Omental fat pad (tissue), 4 donors: ENCODE measurements around the gene MRAS. TPM values are rescaled to one million over a fixed set of nuclear protein-coding genes. Genes with fewer than 3 reads are reported as not detected.

Experiments used
- ATAC-seq: fragments of 150-250 bp; one replicate; pipeline ENCODE4 v1.9.1; 2016; ENCODE audit warnings: mild to moderate bottlenecking, moderate library complexity; ENCODE audit not compliant: low FRiP score
- DNase-seq: peaks from one replicate; pipeline ENCODE4 v3.0.0-alpha.2; 2019; ENCODE audit warnings: low spot score
- total RNA-seq, 4 donors: library from RNA; depleted of rRNA; stranded (reverse); fragments of >200 nt; gene quantifications; one replicate each; pipeline ENCODE4 v1.1.0, GENCODE V29; 2016
- TF ChIP-seq, protein P1 (sequence below), 3 donors: fragments of 450-650 bp; IDR thresholded peaks; one replicate each; pipeline ENCODE4 v1.5.1; 2016 to 2017; ENCODE audit warnings: antibody characterized with exemption in 3 of 3, mild to moderate bottlenecking in 3 of 3, moderate library complexity in 2 of 3

The MRAS gene
- total RNA-seq, 4 donors from 2014 or later: 63.1 to 210 (median 106) TPM

DNA sequence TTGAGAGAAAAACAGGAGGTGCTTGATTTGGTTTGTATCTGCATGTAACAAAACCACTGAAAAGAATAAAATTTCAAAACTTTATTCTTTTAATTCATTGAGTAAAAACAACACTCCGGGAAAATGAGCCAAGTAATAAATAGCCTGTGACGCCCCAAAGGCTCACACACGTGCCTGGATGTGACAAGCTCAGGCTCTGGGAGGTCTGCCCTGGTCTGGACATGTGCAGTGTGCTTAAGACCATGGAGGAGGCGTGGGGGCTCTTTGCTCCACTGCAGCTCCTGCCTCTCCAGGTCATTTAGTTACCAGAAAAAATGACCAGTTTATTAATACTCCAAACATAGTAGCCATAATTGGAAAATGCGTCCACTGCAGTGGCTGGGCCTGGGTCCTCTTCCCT, 10.1 kb upstream of the MRAS start:
- no peak for DNase-seq
- no peak for ATAC-seq
- TF ChIP-seq, protein P1, sequence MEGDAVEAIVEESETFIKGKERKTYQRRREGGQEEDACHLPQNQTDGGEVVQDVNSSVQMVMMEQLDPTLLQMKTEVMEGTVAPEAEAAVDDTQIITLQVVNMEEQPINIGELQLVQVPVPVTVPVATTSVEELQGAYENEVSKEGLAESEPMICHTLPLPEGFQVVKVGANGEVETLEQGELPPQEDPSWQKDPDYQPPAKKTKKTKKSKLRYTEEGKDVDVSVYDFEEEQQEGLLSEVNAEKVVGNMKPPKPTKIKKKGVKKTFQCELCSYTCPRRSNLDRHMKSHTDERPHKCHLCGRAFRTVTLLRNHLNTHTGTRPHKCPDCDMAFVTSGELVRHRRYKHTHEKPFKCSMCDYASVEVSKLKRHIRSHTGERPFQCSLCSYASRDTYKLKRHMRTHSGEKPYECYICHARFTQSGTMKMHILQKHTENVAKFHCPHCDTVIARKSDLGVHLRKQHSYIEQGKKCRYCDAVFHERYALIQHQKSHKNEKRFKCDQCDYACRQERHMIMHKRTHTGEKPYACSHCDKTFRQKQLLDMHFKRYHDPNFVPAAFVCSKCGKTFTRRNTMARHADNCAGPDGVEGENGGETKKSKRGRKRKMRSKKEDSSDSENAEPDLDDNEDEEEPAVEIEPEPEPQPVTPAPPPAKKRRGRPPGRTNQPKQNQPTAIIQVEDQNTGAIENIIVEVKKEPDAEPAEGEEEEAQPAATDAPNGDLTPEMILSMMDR (IDR thresholded peaks at IDR 0.05): no peak

DNA sequence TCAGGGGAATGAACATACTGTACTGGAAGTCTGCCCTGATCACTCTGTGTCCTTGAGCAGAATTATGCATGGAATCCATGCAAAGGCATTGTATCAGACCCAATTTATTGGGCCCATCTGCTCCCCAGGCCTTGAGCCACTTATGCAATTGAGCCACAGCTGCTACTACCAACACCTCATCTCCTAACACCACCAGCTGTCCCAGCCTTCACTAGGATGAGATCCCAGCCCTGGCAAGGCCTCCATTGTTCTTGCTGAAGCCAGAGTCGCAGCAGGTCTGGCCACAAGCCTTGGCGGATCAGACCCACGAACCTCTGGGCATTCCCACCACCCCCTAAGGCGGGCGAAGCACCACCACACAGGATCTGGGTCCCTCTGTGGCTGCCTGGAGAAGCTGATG, 9.6 kb upstream of the MRAS start:
- TF ChIP-seq, protein P1 (IDR thresholded peaks at IDR 0.05): no peak
- no peak for DNase-seq
- ATAC-seq: no peak

DNA sequence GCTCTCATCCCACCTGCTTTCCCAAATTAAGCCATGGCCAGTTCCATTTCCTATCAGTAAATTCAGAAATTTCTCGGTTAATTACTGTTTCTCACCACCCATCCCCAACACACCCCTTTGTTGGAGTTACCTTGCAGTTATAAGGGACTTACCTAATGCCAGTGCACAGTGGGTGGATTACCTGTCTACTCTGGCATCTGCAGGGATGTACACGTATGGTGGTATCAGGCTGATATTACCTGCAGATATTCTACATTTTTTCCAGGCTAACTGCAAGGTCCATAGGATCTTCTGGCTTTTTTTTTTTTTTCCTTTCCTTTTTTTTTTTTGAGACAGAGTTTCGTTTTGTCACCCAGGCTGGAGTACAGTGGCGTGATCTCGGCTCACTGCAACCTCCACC, 7.9 kb upstream of the MRAS start:
- ATAC-seq (no peak), DNase-seq (no peak)
- TF ChIP-seq, protein P1 (IDR thresholded peaks at IDR 0.05): no peak

DNA sequence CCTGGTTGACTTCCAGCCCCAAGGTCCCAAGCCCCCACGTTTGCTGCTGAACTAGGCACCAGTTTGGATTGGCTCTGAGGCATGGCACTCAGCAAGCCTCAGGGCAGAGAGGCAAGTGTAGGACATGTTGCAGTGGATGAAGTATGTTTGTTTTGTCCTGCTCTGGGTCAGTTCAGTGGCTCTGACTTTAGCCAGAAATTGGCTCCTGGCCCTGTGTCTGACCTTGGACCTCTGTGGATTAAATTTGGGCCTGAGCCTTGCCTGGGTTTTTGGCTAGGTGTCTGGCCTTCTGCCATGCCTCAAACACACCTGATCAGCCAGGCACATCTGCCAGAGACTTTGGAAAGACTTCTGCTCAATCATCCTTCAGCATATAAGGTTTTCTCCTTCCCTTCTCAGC, 3.6 kb upstream of the MRAS start:
- no peak for DNase-seq
- no peak for ATAC-seq
- TF ChIP-seq, protein P1 (IDR thresholded peaks at IDR 0.05): no peak

DNA sequence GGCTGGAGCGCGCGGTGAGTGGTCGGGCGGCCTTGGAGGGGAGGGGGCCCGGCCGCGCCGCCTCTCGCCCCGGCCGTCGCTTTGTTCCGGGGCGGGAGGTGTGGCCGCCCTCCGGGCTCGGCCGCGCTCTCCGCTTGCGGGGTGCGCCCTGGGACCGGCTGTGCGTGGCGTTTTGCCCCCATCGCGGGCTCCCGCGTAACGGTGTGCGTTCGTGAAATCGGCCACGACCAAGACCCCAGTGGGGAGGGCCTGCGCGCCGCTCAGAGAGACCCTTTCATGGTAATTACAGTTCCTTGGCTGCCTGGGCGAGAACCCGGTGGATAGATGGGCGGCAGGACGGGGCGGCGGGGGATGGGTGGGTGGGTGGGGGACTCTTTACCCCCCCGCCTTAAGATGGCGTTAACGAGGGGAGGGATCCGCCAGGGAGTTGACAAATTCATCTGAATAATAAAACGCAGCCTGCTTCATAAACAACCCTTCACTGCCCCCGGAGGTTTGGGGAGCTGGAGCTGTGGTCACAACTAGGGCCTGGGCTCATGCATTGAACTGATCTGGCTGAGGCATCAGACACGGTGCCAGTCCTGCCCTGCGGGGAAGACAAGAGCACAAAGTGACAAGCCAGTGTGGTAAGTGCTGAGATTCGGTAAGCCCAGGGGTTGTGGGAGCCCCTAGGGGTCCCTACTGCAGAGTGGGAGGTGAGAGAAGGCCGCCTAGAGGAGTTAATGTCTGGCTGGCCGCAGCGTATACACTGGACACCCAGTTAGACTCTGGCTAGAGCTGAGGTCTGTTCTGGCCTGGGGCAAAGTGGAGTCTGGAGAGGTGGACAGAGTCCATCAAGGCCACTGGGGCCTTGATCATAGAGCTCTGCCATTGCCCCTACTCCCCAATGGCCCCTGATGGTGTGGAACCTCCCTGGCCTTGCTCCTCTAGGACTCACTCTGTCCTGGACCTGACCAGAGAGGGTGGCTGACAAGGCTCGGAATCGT, 668 bp downstream of the MRAS start:
- TF ChIP-seq, protein P1 (IDR thresholded peaks at IDR 0.05): no peak
- ATAC-seq: peak; percentile 17
- DNase-seq: no peak

DNA sequence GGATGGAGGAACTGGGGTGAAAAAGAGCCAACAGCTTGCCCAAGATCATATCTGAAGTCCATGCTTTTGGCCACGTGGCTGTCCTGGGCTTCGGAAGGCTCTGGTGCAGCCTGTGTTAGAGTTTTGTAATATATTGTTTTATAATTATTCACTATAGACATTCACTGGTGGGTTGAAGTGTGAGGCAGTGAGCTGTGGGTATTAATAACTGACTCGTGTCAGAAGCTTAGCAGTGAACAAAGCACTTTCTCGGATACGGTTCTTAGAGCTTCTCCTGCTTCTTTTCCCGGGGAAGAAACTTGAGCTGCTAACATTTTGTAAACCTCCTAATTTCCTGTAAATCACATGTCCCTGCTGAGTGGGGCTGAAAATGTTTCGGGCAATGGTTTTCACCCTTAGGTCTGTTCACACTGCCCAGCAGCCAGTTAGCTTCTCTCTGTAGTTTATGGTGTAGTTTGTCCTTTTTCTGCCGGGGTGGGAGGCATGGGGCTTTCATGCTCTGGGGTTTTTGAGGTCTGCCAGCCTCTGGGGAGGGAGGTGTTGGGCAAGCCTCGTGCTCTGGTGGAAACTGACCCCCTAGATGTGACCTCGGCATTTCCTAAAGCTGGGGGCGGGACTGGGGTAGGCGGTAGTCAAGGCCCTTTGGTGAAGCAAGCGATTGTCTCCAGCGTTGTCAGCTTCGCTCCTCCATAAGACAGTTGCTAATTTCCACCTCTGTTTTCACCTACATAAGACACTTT, 1.7 kb downstream of the MRAS start:
- ATAC-seq (no peak), DNase-seq (no peak)
- TF ChIP-seq, protein P1 (IDR thresholded peaks at IDR 0.05): no peak
